DND-41 (cell line): ENCODE data around the gene CT55.

ENCODE experiments used
- ATAC-seq: fragments of 200-7000 bp; cut with Tn5 transposase; 3 replicates; pipeline ENCODE4 v1.9.1; 2021; ENCODE audit warnings: low read depth; ENCODE audit not compliant: insufficient read depth
- DNase-seq: peaks from one replicate; pipeline ENCODE4 v3.0.0-alpha.2; 2020
- H2AFZ ChIP-seq: 2 replicates; pipeline ENCODE4 v1.6.0; 2012; ENCODE audit warnings: low read depth, low read length
- H3K27ac ChIP-seq: 2 replicates; pipeline ENCODE4 v1.5.1; 2012; ENCODE audit warnings: low read length, inconsistent platforms
- H3K27me3 ChIP-seq: fragments of 200-600 bp; sonication (generic); 2 replicates; pipeline ENCODE4 v1.6.0; 2012; ENCODE audit warnings: low read length, mild to moderate bottlenecking, inconsistent platforms; ENCODE audit not compliant: insufficient read depth, poor library complexity
- H3K36me3 ChIP-seq: 2 replicates; pipeline ENCODE4 v1.5.1; 2012; ENCODE audit warnings: low read length, inconsistent platforms; ENCODE audit not compliant: insufficient read depth
- H3K4me1 ChIP-seq: 2 replicates; pipeline ENCODE4 v1.5.1; 2012; ENCODE audit warnings: mild to moderate bottlenecking, low read length; ENCODE audit not compliant: insufficient read depth
- H3K4me2 ChIP-seq: 2 replicates; pipeline ENCODE4 v1.6.0; 2012; ENCODE audit warnings: mild to moderate bottlenecking, moderate library complexity, low read length, inconsistent platforms; ENCODE audit not compliant: insufficient read depth
- H3K4me3 ChIP-seq, 2 experiments: fragments of 200-600 bp in 1 of 2; shearing (Covaris generic) in 1 of 2; 2 replicates each; pipeline ENCODE4 v1.5.1; 2012 to 2016; ENCODE audit warnings: inconsistent platforms in 2 of 2, low read length in 2 of 2, mild to moderate bottlenecking in 2 of 2, low read depth in 1 of 2, moderate library complexity in 1 of 2
- H3K79me2 ChIP-seq: 2 replicates; pipeline ENCODE4 v1.6.0; 2012; ENCODE audit warnings: low read length, inconsistent platforms; ENCODE audit not compliant: insufficient read depth
- H3K9ac ChIP-seq: 2 replicates; pipeline ENCODE4 v1.6.0; 2012; ENCODE audit warnings: low read depth, mild to moderate bottlenecking, inconsistent platforms, low read length, moderate library complexity
- H3K9me3 ChIP-seq: 2 replicates; pipeline ENCODE4 v1.5.1; 2012; ENCODE audit warnings: low read length, moderate library complexity, mild to moderate bottlenecking, inconsistent platforms; ENCODE audit not compliant: insufficient read depth, severe bottlenecking
- H4K20me1 ChIP-seq: 2 replicates; pipeline ENCODE4 v1.6.0; 2012; ENCODE audit warnings: low read length; ENCODE audit not compliant: insufficient read depth
- CTCF ChIP-seq: IDR thresholded peaks from 2 replicates; pipeline ENCODE4 v1.5.1; 2012; ENCODE audit warnings: borderline replicate concordance, low read length, moderate library complexity, mild to moderate bottlenecking; ENCODE audit not compliant: poor library complexity, severe bottlenecking; ENCODE audit errors: extremely low read depth
- EZH2 ChIP-seq: IDR thresholded peaks from 3 replicates; pipeline ENCODE4 v1.6.1; 2012; ENCODE audit warnings: borderline replicate concordance, low read depth, mild to moderate bottlenecking, moderate library complexity, low read length, inconsistent platforms; ENCODE audit not compliant: severe bottlenecking

CT55 gene

DNA sequence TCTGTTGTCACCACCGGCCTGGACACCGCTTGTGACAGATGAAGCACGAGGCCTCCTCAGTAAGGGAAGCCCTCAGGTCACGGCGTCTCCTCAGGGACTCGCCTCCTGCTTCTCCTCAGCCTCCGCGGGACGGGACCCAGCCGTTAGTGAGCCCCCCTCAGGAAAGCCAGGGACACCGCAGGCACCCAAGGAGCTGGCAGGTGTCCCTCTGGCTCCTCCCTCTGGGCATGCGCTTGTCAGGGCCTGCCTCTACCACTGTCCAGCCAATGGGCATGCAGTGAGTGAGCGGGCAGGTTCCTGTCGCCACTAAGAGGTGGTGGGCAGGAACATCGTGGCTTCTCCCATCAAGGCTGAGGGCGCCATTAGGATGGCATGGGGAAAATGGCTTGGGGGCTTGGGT, 23.5 kb upstream of the CT55 start:
- DNase-seq (no peak), ATAC-seq (no peak)
- no peak overlapping the region for H2AFZ ChIP-seq
- no peak overlapping the region for H3K9ac ChIP-seq
- H3K27me3 ChIP-seq, result no peaks in the 10 kb centered on the region
- no peaks in the 10 kb centered on the region for H4K20me1 ChIP-seq
- no peak overlapping the region for H3K4me2 ChIP-seq
- no peaks in the 10 kb centered on the region for H3K36me3 ChIP-seq
- H3K27ac ChIP-seq, result no peak overlapping the region
- no peaks in the 10 kb centered on the region for H3K79me2 ChIP-seq
- H3K9me3 ChIP-seq, result no peaks in the 10 kb centered on the region
- no peaks in the 10 kb centered on the region for H3K4me1 ChIP-seq
- no peak overlapping the region for H3K4me3 ChIP-seq
- TF ChIP-seq EZH2, result no peak
- TF ChIP-seq CTCF, result no peak

DNA sequence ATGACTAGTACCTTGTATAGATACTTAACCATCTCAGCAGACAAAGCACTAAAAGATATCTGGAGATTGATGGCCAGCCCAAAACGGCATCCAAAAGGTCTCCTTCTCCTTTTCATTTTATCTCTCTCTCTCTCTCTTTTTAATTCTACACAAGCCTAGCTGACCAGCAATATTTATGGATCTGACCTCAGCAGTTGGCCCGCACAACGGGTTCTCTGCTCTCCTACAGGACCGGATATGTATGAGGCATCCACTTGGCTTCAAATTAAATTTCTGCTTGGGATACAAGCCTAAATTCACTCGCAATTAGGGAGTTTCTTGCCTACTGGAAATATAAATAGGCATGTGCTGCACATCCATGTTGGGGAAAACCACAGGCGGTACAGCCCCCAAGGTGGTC, 22.5 kb upstream of the CT55 start:
- H3K36me3 ChIP-seq, result no peaks in the 10 kb centered on the region
- H3K4me3 ChIP-seq, result no peak overlapping the region
- H3K4me1 ChIP-seq, result no peaks in the 10 kb centered on the region
- H3K79me2 ChIP-seq, result no peaks in the 10 kb centered on the region
- H3K9me3 ChIP-seq, result no peaks in the 10 kb centered on the region
- ATAC-seq, result no peak
- H3K27me3 ChIP-seq, result no peaks in the 10 kb centered on the region
- TF ChIP-seq EZH2 (no peak), CTCF (no peak)
- no peak overlapping the region for H3K27ac ChIP-seq
- H4K20me1 ChIP-seq, result no peaks in the 10 kb centered on the region
- no peak overlapping the region for H3K4me2 ChIP-seq
- no peak overlapping the region for H3K9ac ChIP-seq
- no peak for DNase-seq
- H2AFZ ChIP-seq, result no peak overlapping the region

DNA sequence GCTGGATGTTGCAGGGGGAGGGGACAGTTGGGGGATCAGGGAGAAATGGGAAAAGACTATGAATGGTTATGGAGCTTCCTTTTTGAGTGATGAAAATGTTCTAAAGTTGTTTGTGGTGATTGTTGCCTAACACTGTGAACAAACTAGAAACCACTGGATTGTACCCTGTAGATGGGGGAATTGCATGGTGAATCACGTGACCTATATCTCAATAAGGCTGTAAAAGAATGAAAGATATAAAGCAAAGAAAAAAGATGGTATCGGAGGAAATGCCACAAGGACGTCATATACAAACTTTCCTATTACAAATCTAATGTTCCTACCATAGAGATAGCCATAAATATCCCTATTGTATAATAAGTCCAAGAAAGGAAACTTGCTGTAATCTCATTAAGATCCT, 20.6 kb upstream of the CT55 start:
- H3K9ac ChIP-seq, result no peak overlapping the region
- TF ChIP-seq CTCF (no peak), EZH2 (no peak)
- no peak for DNase-seq

GRCh38 chrX:135185795-135186443, 14.7 kb upstream of the CT55 start:
- Histone ChIP-seq H3K27ac (no peak overlapping the region), H4K20me1 (no peaks in the 10 kb centered on the region), H3K36me3 (no peaks in the 10 kb centered on the region), H3K27me3 (no peaks in the 10 kb centered on the region), H3K4me3 (no peak overlapping the region), H3K4me1 (no peaks in the 10 kb centered on the region), H3K9me3 (no peaks in the 10 kb centered on the region), H3K4me2 (no peak overlapping the region), H2AFZ (no peak overlapping the region), H3K9ac (no peak overlapping the region), H3K79me2 (no peaks in the 10 kb centered on the region)
- TF ChIP-seq EZH2, result no peak
- TF ChIP-seq CTCF, result peak; percentile 63
- peak; percentile 39 for DNase-seq
- peak; percentile 78 for ATAC-seq

More for the DNA sequence above, 20.6 kb upstream of the CT55 start:
- Histone ChIP-seq H3K27me3 (no peaks in the 10 kb centered on the region), H2AFZ (no peak overlapping the region), H3K79me2 (no peaks in the 10 kb centered on the region), H3K9me3 (no peaks in the 10 kb centered on the region), H3K27ac (no peak overlapping the region), H3K4me3 (no peak overlapping the region), H4K20me1 (no peaks in the 10 kb centered on the region), H3K4me2 (no peak overlapping the region), H3K4me1 (no peaks in the 10 kb centered on the region), H3K36me3 (no peaks in the 10 kb centered on the region)
- ATAC-seq, result no peak
